Measurements from ENCODE around the gene OVOL2.

Gene OVOL2

GRCh38 chr20:18055261-18055660 lies 2.5 kb downstream of the OVOL2 start:
- Histone ChIP-seq H3K9me3 (ENCODE audit: control insufficient read depth, insufficient read depth, low read length) (no peaks in the 10 kb centered on the region), H3K4me1 (ENCODE audit: control insufficient read depth, insufficient read depth, low read length) (peaks cover 15% of the 10 kb centered on the region), H3K27me3 (ENCODE audit: control insufficient read depth, insufficient read depth, low read length) (peaks cover 54% of the 10 kb centered on the region), H3K4me3 (ENCODE audit: low read depth, low read length) (peak overlapping the region; percentile 39), H3K36me3 (ENCODE audit: control insufficient read depth, insufficient read depth, low read length) (no peaks in the 10 kb centered on the region), H3K9ac (ENCODE audit: low read depth, low read length) (no peak overlapping the region)

- H3K9me3 ChIP-seq (ENCODE audit: control insufficient read depth, insufficient read depth, low read length) = no peaks in the 10 kb centered on the region
- peaks cover 32% of the 10 kb centered on the region for H3K27me3 ChIP-seq (ENCODE audit: control insufficient read depth, insufficient read depth, low read length)
- H3K9ac ChIP-seq (ENCODE audit: low read depth, low read length) = no peak overlapping the region
- no peak overlapping the region for H3K4me3 ChIP-seq (ENCODE audit: low read depth, low read length)
- no peaks in the 10 kb centered on the region for H3K36me3 ChIP-seq (ENCODE audit: control insufficient read depth, insufficient read depth, low read length)
- H3K4me1 ChIP-seq (ENCODE audit: control insufficient read depth, insufficient read depth, low read length) = peaks cover 6% of the 10 kb centered on the region
These were observed 4.9 kb downstream of the OVOL2 start for GRCh38 chr20:18052856-18053255.

DNA sequence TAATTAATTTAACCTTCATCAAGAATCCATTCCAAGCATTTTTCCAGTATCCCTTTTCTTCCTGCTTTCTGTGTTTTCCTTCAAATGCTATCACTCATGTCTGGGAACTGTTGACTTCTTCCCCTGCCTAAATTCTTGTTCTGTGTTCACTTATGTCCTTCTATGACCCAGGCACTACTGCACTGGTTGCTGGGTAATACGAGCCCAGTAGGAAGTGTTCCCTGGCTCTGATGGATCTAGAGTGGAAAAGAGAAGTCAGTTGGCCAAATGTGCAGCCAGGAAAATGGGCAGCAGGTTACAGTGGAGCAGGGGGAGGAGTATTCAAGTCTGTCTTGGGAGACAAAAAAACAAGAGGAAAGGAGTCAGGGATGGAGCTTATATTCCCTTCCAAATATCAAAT lies 7.1 kb downstream of the OVOL2 start:
- Histone ChIP-seq H3K9me3 (ENCODE audit: control insufficient read depth, insufficient read depth, low read length) (no peaks in the 10 kb centered on the region), H3K36me3 (ENCODE audit: control insufficient read depth, insufficient read depth, low read length) (no peaks in the 10 kb centered on the region), H3K4me1 (ENCODE audit: control insufficient read depth, insufficient read depth, low read length) (peaks cover 4% of the 10 kb centered on the region), H3K4me3 (ENCODE audit: low read depth, low read length) (no peak overlapping the region), H3K27me3 (ENCODE audit: control insufficient read depth, insufficient read depth, low read length) (peaks cover 20% of the 10 kb centered on the region), H3K9ac (ENCODE audit: low read depth, low read length) (no peak overlapping the region)

GRCh38 chr20:18048176-18048575 lies 9.5 kb downstream of the OVOL2 start:
- Histone ChIP-seq H3K4me3 (ENCODE audit: low read depth, low read length) (no peak overlapping the region), H3K27me3 (ENCODE audit: control insufficient read depth, insufficient read depth, low read length) (no peaks in the 10 kb centered on the region), H3K9me3 (ENCODE audit: control insufficient read depth, insufficient read depth, low read length) (no peaks in the 10 kb centered on the region), H3K4me1 (ENCODE audit: control insufficient read depth, insufficient read depth, low read length) (no peaks in the 10 kb centered on the region), H3K36me3 (ENCODE audit: control insufficient read depth, insufficient read depth, low read length) (no peaks in the 10 kb centered on the region), H3K9ac (ENCODE audit: low read depth, low read length) (no peak overlapping the region)

- no peak overlapping the region for H3K4me3 ChIP-seq (ENCODE audit: low read depth, low read length)
- no peaks in the 10 kb centered on the region for H3K4me1 ChIP-seq (ENCODE audit: control insufficient read depth, insufficient read depth, low read length)
These were observed 11.2 kb downstream of the OVOL2 start for GRCh38 chr20:18046535-18046934.

DNA sequence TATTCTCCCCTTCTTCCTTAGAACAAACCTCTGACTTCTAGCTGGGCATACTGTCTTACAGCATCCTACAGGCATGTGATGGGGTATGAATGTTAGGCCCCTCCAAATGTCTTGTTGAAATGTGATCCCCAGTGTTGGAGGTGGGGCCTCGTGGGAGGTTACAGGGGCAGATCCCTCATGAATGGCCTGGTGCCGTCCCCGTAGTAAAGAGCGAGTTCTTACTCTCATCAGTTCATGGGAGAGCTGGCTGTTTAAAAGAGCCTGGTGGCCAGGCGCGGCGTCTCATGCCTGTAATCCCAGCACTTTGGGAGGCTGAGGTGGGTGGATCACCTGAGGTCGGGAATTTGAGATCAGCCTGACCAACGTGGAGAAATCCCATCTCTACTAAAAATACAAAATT lies 15.5 kb downstream of the OVOL2 start:
- Histone ChIP-seq H3K27me3 (ENCODE audit: control insufficient read depth, insufficient read depth, low read length) (no peaks in the 10 kb centered on the region), H3K9me3 (ENCODE audit: control insufficient read depth, insufficient read depth, low read length) (no peaks in the 10 kb centered on the region), H3K36me3 (ENCODE audit: control insufficient read depth, insufficient read depth, low read length) (no peaks in the 10 kb centered on the region), H3K4me3 (ENCODE audit: low read depth, low read length) (no peak overlapping the region), H3K4me1 (ENCODE audit: control insufficient read depth, insufficient read depth, low read length) (no peaks in the 10 kb centered on the region), H3K9ac (ENCODE audit: low read depth, low read length) (no peak overlapping the region)

More at GRCh38 chr20:18046535-18046934, 11.2 kb downstream of the OVOL2 start:
- H3K36me3 ChIP-seq (ENCODE audit: control insufficient read depth, insufficient read depth, low read length) = no peaks in the 10 kb centered on the region
- no peaks in the 10 kb centered on the region for H3K9me3 ChIP-seq (ENCODE audit: control insufficient read depth, insufficient read depth, low read length)
- H3K9ac ChIP-seq (ENCODE audit: low read depth, low read length) = no peak overlapping the region
- H3K27me3 ChIP-seq (ENCODE audit: control insufficient read depth, insufficient read depth, low read length) = no peaks in the 10 kb centered on the region

- H3K9ac ChIP-seq (ENCODE audit: low read depth, low read length) = no peak overlapping the region
- no peaks in the 10 kb centered on the region for H3K27me3 ChIP-seq (ENCODE audit: control insufficient read depth, insufficient read depth, low read length)
- no peaks in the 10 kb centered on the region for H3K4me1 ChIP-seq (ENCODE audit: control insufficient read depth, insufficient read depth, low read length)
- H3K9me3 ChIP-seq (ENCODE audit: control insufficient read depth, insufficient read depth, low read length) = no peaks in the 10 kb centered on the region
- no peaks in the 10 kb centered on the region for H3K36me3 ChIP-seq (ENCODE audit: control insufficient read depth, insufficient read depth, low read length)
- no peak overlapping the region for H3K4me3 ChIP-seq (ENCODE audit: low read depth, low read length)
These were observed 16.3 kb downstream of the OVOL2 start for GRCh38 chr20:18041462-18041861.

DNA sequence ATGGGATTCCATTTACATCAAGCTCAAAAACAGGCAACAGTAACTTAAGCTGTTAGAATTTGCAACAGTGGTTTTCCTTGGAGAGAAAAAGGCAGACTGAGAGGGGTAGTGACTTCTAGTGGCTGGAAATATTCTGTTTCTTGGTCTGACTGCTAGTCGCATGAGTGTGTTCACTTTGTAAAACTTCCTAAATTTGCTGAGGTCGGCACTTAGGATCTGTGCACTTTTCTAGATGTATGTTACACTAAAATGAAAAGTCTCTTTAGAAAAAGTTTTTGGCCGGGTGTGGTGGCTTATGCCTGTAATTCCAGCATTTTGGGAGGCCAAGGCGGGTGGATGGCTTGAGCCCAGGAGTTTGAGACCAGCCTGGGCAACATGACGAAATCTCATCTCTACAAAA lies 18.7 kb downstream of the OVOL2 start:
- no peaks in the 10 kb centered on the region for H3K4me1 ChIP-seq (ENCODE audit: control insufficient read depth, insufficient read depth, low read length)
- H3K9me3 ChIP-seq (ENCODE audit: control insufficient read depth, insufficient read depth, low read length) = no peaks in the 10 kb centered on the region
- no peaks in the 10 kb centered on the region for H3K36me3 ChIP-seq (ENCODE audit: control insufficient read depth, insufficient read depth, low read length)
- H3K27me3 ChIP-seq (ENCODE audit: control insufficient read depth, insufficient read depth, low read length) = no peaks in the 10 kb centered on the region
- no peak overlapping the region for H3K9ac ChIP-seq (ENCODE audit: low read depth, low read length)
- no peak overlapping the region for H3K4me3 ChIP-seq (ENCODE audit: low read depth, low read length)

- H3K9ac ChIP-seq (ENCODE audit: low read depth, low read length) = no peak overlapping the region
- H3K4me3 ChIP-seq (ENCODE audit: low read depth, low read length) = no peak overlapping the region
- no peaks in the 10 kb centered on the region for H3K27me3 ChIP-seq (ENCODE audit: control insufficient read depth, insufficient read depth, low read length)
- no peaks in the 10 kb centered on the region for H3K36me3 ChIP-seq (ENCODE audit: control insufficient read depth, insufficient read depth, low read length)
- no peaks in the 10 kb centered on the region for H3K4me1 ChIP-seq (ENCODE audit: control insufficient read depth, insufficient read depth, low read length)
- H3K9me3 ChIP-seq (ENCODE audit: control insufficient read depth, insufficient read depth, low read length) = no peaks in the 10 kb centered on the region
These were observed 23.7 kb downstream of the OVOL2 start for GRCh38 chr20:18034039-18034438.

GRCh38 chr20:18032977-18033892 lies 24.5 kb downstream of the OVOL2 start:
- H3K27me3 ChIP-seq (ENCODE audit: control insufficient read depth, insufficient read depth, low read length) = no peaks in the 10 kb centered on the region
- H3K4me3 ChIP-seq (ENCODE audit: low read depth, low read length) = no peak overlapping the region
- H3K9me3 ChIP-seq (ENCODE audit: control insufficient read depth, insufficient read depth, low read length) = no peaks in the 10 kb centered on the region
- no peaks in the 10 kb centered on the region for H3K36me3 ChIP-seq (ENCODE audit: control insufficient read depth, insufficient read depth, low read length)
- H3K9ac ChIP-seq (ENCODE audit: low read depth, low read length) = no peak overlapping the region
- no peaks in the 10 kb centered on the region for H3K4me1 ChIP-seq (ENCODE audit: control insufficient read depth, insufficient read depth, low read length)

- Histone ChIP-seq H3K36me3 (ENCODE audit: control insufficient read depth, insufficient read depth, low read length) (no peaks in the 10 kb centered on the region), H3K9me3 (ENCODE audit: control insufficient read depth, insufficient read depth, low read length) (no peaks in the 10 kb centered on the region), H3K4me1 (ENCODE audit: control insufficient read depth, insufficient read depth, low read length) (no peaks in the 10 kb centered on the region), H3K4me3 (ENCODE audit: low read depth, low read length) (no peak overlapping the region), H3K9ac (ENCODE audit: low read depth, low read length) (no peak overlapping the region), H3K27me3 (ENCODE audit: control insufficient read depth, insufficient read depth, low read length) (no peaks in the 10 kb centered on the region)
These were observed 25.7 kb downstream of the OVOL2 start for GRCh38 chr20:18031888-18032509.

DNA sequence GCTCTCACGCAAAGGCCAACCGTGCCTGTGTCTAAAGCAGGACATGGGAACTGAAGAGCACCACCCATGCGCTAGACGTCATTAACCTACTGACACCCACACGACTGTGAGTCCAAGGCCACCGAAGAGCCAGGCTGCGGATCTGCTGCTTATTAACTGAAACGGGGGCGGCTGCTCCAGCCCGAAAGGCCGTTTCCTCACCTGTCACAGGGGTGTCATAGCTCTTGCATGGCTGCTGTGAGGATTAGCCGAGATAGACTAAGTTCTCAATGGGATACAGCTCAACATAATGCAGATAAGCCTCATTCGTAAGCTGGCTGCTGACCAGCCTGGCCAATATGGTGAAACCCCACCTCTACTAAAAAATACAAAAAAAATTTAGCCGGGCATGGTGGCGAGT lies 26.7 kb downstream of the OVOL2 start:
- H3K36me3 ChIP-seq (ENCODE audit: control insufficient read depth, insufficient read depth, low read length) = no peaks in the 10 kb centered on the region
- H3K9ac ChIP-seq (ENCODE audit: low read depth, low read length) = no peak overlapping the region
- H3K4me3 ChIP-seq (ENCODE audit: low read depth, low read length) = no peak overlapping the region
- no peaks in the 10 kb centered on the region for H3K4me1 ChIP-seq (ENCODE audit: control insufficient read depth, insufficient read depth, low read length)
- H3K27me3 ChIP-seq (ENCODE audit: control insufficient read depth, insufficient read depth, low read length) = no peaks in the 10 kb centered on the region
- H3K9me3 ChIP-seq (ENCODE audit: control insufficient read depth, insufficient read depth, low read length) = no peaks in the 10 kb centered on the region

All from iPS-15b (cell line).